Activated CD4-positive, alpha-beta memory T cell treated with anti-CD3 and anti-CD28 coated beads for 36 hours (primary cell): Measurements from ENCODE around the gene C1orf174. TPM values are rescaled to one million over a fixed set of nuclear protein-coding genes. Genes with fewer than 3 reads are reported as not detected.

ENCODE experiments used
- CTCF ChIA-PET: fragments of 350-600 bp; sonication (Branson Sonifier 250); formaldehyde crosslinking; loops from one replicate; lab custom pipeline; 2021; ENCODE audit warnings: antibody characterized with exemption, inconsistent platforms; lab: Charles Lee
- POLR2A ChIA-PET: fragments of 350-600 bp; sonication (Branson Sonifier 250); formaldehyde crosslinking; loops from one replicate; lab custom pipeline; 2021; ENCODE audit warnings: antibody characterized with exemption; lab: Charles Lee
- DNase-seq: peaks from one replicate; pipeline ENCODE4 v3.0.0-alpha.2; 2020
- H3K27ac Mint-ChIP-seq: one replicate; pipeline ENCODE4 v1.8.0; 2021; ENCODE audit warnings: mixed read lengths
- H3K27me3 Mint-ChIP-seq: one replicate; pipeline ENCODE4 v1.8.0; 2021; ENCODE audit warnings: mixed read lengths
- H3K36me3 Mint-ChIP-seq: one replicate; pipeline ENCODE4 v1.8.0; 2021; ENCODE audit warnings: mixed read lengths
- H3K4me1 Mint-ChIP-seq: one replicate; pipeline ENCODE4 v1.8.0; 2021; ENCODE audit warnings: low read depth, mixed read lengths
- H3K4me3 Mint-ChIP-seq: one replicate; pipeline ENCODE4 v1.8.0; 2021; ENCODE audit warnings: mild to moderate bottlenecking, mixed read lengths
- H3K9me3 Mint-ChIP-seq: one replicate; pipeline ENCODE4 v1.8.0; 2021; ENCODE audit warnings: mixed read lengths
- intact Hi-C: fragments of 100-400 bp; cut with micrococcal nuclease; formaldehyde crosslinking; loops from one replicate; pipeline ENCODE4 v1.15.1; 2023
- total RNA-seq, 2 experiments: library from RNA; stranded (reverse); gene quantifications; one replicate each; pipeline ENCODE4 v1.2.3, GENCODE V29; 2021

The C1orf174 gene
- total RNA-seq, 2 experiments from 2014 or later, result 32.8 to 33.5 TPM

GRCh38 chr1:3852711-3853485 lies 47.2 kb downstream of the C1orf174 start:
- POLR2A ChIA-PET, result no interaction called here
- Mint-ChIP-seq H3K36me3 (peaks cover 6% of the 10 kb centered on the region), H3K9me3 (no peaks in the 10 kb centered on the region), H3K27ac (no peak overlapping the region), H3K4me3 (no peak overlapping the region), H3K27me3 (no peaks in the 10 kb centered on the region), H3K4me1 (peaks cover 16% of the 10 kb centered on the region)
- no peak for DNase-seq
- CTCF ChIA-PET, result no interaction called here
- intact Hi-C loops, result no loop called here

DNA sequence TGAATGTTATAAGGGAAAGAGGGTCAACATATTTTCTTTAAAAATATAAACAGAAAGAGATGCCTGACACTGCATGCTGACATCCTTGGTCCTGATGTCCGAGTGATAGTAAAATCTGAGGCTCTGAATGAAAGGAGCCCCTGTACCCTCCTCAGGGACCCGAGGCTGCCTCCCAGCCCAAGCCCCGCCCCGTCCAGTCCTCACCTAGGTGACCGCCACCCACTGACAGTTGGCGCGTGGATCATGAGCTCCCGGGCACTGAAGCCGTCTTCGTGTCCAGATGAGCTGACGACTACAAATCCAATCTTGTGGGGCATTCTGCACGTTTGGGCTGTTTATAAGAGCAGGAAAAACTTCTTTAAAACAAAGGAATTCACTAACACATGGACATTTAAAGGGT lies 48.0 kb downstream of the C1orf174 start:
- Mint-ChIP-seq H3K9me3 (no peaks in the 10 kb centered on the region), H3K4me1 (peaks cover 16% of the 10 kb centered on the region), H3K4me3 (no peak overlapping the region), H3K36me3 (peaks cover 9% of the 10 kb centered on the region), H3K27me3 (no peaks in the 10 kb centered on the region), H3K27ac (no peak overlapping the region)
- intact Hi-C loops, result no loop called here
- no peak for DNase-seq
- ChIA-PET CTCF (no interaction called here), POLR2A (no interaction called here)

- POLR2A ChIA-PET, result no interaction called here
- H3K27me3 Mint-ChIP-seq, result no peaks in the 10 kb centered on the region
- no peak overlapping the region for H3K4me3 Mint-ChIP-seq
- intact Hi-C loops, result no loop called here
- no peaks in the 10 kb centered on the region for H3K9me3 Mint-ChIP-seq
- H3K36me3 Mint-ChIP-seq, result peaks cover 14% of the 10 kb centered on the region
- DNase-seq, result no peak
- peaks cover 16% of the 10 kb centered on the region for H3K4me1 Mint-ChIP-seq
- H3K27ac Mint-ChIP-seq, result no peak overlapping the region
- CTCF ChIA-PET, result no interaction called here
Measured at GRCh38 chr1:3851292-3851691, 48.8 kb downstream of the C1orf174 start.

DNA sequence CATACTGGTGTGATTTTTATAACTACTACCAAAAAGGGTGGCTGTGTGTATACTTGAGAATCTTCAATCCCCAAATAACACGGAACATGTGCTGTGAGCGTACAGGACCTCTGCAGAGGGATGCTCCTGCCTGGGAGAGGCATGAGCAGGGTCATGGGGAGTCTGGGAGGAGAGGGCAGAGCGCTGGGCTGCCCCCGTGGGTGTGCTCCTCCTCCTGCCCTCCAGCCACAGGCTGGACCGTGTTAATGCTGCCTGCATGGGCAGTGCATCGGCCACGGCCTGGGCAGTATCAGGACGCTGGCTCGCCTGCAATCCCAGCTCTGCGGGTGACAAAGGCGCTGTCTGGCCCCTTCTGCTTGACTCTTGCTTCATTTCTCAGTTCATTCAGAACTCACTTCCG lies 49.2 kb downstream of the C1orf174 start:
- Mint-ChIP-seq H3K27me3 (no peaks in the 10 kb centered on the region), H3K9me3 (no peaks in the 10 kb centered on the region), H3K36me3 (peaks cover 14% of the 10 kb centered on the region), H3K27ac (no peak overlapping the region), H3K4me1 (peaks cover 14% of the 10 kb centered on the region), H3K4me3 (no peak overlapping the region)
- no peak for DNase-seq
- intact Hi-C loops, result no loop called here
- CTCF ChIA-PET, result no interaction called here
- POLR2A ChIA-PET, result no interaction called here

DNA sequence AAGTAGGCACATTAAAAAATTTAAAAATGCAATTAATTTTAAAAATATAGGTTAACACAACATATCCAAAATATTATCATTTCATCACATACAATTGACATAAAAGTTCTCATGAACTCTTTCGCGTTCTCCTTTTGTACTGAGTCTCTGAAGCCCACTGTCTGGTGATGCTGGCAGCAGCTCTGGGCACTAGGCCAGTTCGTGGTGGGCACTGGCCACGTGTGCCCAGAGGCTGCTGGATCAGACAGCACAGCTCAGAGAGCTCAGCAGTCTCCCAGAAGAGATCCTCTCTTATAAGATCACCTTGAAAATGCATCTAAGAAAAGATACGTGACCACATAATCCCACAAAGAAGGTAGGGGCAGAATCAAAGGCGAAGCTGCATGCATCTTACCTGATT lies 53.0 kb downstream of the C1orf174 start:
- peaks cover 26% of the 10 kb centered on the region for H3K36me3 Mint-ChIP-seq
- intact Hi-C loops, result no loop called here

GRCh38 chr1:3846541-3846940 lies 53.5 kb downstream of the C1orf174 start:
- intact Hi-C loops, result no loop called here
- Mint-ChIP-seq H3K27ac (no peak overlapping the region), H3K4me3 (no peak overlapping the region), H3K36me3 (peaks cover 26% of the 10 kb centered on the region), H3K27me3 (no peaks in the 10 kb centered on the region), H3K9me3 (no peaks in the 10 kb centered on the region), H3K4me1 (no peaks in the 10 kb centered on the region)
- ChIA-PET CTCF (interaction anchor here (0.7 kb wide), 1 partner anchor 145 kb away, joined by 4 read pairs; no protein-coding TSS in a partner anchor), POLR2A (no interaction called here)
- DNase-seq, result no peak

More for the DNA sequence above, 53.0 kb downstream of the C1orf174 start:
- H3K27me3 Mint-ChIP-seq, result no peaks in the 10 kb centered on the region
- DNase-seq, result no peak
- ChIA-PET CTCF (no interaction called here), POLR2A (no interaction called here)
- H3K4me3 Mint-ChIP-seq, result no peak overlapping the region
- H3K27ac Mint-ChIP-seq, result no peak overlapping the region
- H3K4me1 Mint-ChIP-seq, result no peaks in the 10 kb centered on the region
- H3K9me3 Mint-ChIP-seq, result no peaks in the 10 kb centered on the region

GRCh38 chr1:3842912-3843311 lies 57.2 kb downstream of the C1orf174 start:
- intact Hi-C loops, result no loop called here
- ChIA-PET POLR2A (no interaction called here), CTCF (no interaction called here)
- Mint-ChIP-seq H3K27me3 (no peaks in the 10 kb centered on the region), H3K4me1 (no peaks in the 10 kb centered on the region), H3K27ac (no peak overlapping the region), H3K9me3 (peaks cover 5% of the 10 kb centered on the region), H3K36me3 (peaks cover 49% of the 10 kb centered on the region), H3K4me3 (no peak overlapping the region)
- DNase-seq, result no peak

DNA sequence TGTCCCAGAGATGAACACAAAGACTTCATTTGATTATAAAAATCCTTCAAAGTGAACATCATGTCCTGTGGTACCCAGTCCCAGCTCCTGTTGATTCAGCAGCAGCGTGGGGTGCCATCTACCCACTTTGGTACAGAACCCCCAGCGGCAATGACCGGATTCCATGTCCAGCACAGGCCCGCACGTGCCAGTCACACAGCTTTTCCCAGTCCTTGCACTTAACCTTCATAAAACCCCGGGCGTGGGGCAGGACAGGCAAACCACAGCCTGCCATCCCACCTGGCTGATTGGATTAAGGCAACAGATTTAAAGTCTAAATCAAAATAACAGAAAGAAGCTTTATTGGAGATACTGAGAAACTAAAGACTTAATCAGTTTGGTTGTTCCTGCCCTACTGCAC lies 58.6 kb downstream of the C1orf174 start:
- ChIA-PET POLR2A (no interaction called here), CTCF (no interaction called here)
- Mint-ChIP-seq H3K36me3 (peaks cover 54% of the 10 kb centered on the region), H3K4me1 (no peaks in the 10 kb centered on the region), H3K27me3 (no peaks in the 10 kb centered on the region), H3K4me3 (no peak overlapping the region), H3K27ac (no peak overlapping the region), H3K9me3 (peaks cover 15% of the 10 kb centered on the region)
- DNase-seq, result no peak
- intact Hi-C loops, result no loop called here

Other genes with a start within 250 kb of the C1orf174 start
- gene TP73, start 247.8 kb downstream of the C1orf174 start, total RNA-seq, result under 1 TPM; 0.62 to 0.65 TPM
- not detected for gene CCDC27, start 147.8 kb downstream of the C1orf174 start, total RNA-seq
- gene SMIM1, start 127.5 kb downstream of the C1orf174 start, total RNA-seq, result 1 to 10 TPM; 2.5 to 2.9 TPM
- 10 to 100 TPM; 26.1 to 29.2 TPM for gene LRRC47, start 103.8 kb downstream of the C1orf174 start, total RNA-seq
- gene CEP104, start 43.1 kb downstream of the C1orf174 start, total RNA-seq, result 10 to 100 TPM; 29.0 to 32.8 TPM
- 1 to 10 TPM; 7.5 to 8.3 TPM for gene DFFB, start 42.8 kb downstream of the C1orf174 start, total RNA-seq